Bronchial epithelial cell (primary cell): ENCODE results near the gene STYXL2. TPM values are rescaled to one million over a fixed set of nuclear protein-coding genes. Genes with fewer than 3 reads are reported as not detected.

Experiments
- DNase-seq: peaks from one replicate; pipeline ENCODE4 v3.0.0-alpha.2; 2010; ENCODE audit warnings: low read depth
- FAIRE-seq: peaks from 2 replicates; lab custom pipeline; 2011; peaks lifted over from hg19 to GRCh38; lab: Jason Lieb, UNC
- H3K27me3 ChIP-seq: 2 replicates; pipeline ENCODE4 v1.5.1; 2011; ENCODE audit warnings: low read length; ENCODE audit not compliant: control insufficient read depth, insufficient read depth
- H3K36me3 ChIP-seq: 2 replicates; pipeline ENCODE4 v1.5.1; 2011; ENCODE audit warnings: low read length; ENCODE audit not compliant: control insufficient read depth, insufficient read depth
- H3K4me3 ChIP-seq: 2 replicates; pipeline ENCODE4 v1.5.1; 2011; ENCODE audit warnings: mild to moderate bottlenecking, low read depth, low read length, control low read depth
- total RNA-seq: library from RNA; depleted of rRNA; stranded (reverse); fragments of >200 nt; gene quantifications from 2 replicates; pipeline ENCODE4 v1.2.1, GENCODE V29; 2014
- TF ChIP-seq, protein P1 (sequence below): IDR thresholded peaks from 2 replicates; pipeline ENCODE4 v1.5.1; 2011; ENCODE audit warnings: mild to moderate bottlenecking, moderate library complexity, low read length, control low read depth, inconsistent platforms; ENCODE audit not compliant: insufficient read depth, severe bottlenecking

Gene STYXL2
- total RNA-seq, 1 donor from 2014 or later = not detected

GRCh38 chr1:167082511-167083027 lies 11.3 kb upstream of the STYXL2 start:
- DNase-seq (peak; percentile 21), FAIRE-seq (no peak)
- TF ChIP-seq, protein P1, sequence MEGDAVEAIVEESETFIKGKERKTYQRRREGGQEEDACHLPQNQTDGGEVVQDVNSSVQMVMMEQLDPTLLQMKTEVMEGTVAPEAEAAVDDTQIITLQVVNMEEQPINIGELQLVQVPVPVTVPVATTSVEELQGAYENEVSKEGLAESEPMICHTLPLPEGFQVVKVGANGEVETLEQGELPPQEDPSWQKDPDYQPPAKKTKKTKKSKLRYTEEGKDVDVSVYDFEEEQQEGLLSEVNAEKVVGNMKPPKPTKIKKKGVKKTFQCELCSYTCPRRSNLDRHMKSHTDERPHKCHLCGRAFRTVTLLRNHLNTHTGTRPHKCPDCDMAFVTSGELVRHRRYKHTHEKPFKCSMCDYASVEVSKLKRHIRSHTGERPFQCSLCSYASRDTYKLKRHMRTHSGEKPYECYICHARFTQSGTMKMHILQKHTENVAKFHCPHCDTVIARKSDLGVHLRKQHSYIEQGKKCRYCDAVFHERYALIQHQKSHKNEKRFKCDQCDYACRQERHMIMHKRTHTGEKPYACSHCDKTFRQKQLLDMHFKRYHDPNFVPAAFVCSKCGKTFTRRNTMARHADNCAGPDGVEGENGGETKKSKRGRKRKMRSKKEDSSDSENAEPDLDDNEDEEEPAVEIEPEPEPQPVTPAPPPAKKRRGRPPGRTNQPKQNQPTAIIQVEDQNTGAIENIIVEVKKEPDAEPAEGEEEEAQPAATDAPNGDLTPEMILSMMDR = no peak
- H3K4me3 ChIP-seq = no peak overlapping the region
- H3K36me3 ChIP-seq = no peaks in the 10 kb centered on the region
- H3K27me3 ChIP-seq = no peaks in the 10 kb centered on the region

DNA sequence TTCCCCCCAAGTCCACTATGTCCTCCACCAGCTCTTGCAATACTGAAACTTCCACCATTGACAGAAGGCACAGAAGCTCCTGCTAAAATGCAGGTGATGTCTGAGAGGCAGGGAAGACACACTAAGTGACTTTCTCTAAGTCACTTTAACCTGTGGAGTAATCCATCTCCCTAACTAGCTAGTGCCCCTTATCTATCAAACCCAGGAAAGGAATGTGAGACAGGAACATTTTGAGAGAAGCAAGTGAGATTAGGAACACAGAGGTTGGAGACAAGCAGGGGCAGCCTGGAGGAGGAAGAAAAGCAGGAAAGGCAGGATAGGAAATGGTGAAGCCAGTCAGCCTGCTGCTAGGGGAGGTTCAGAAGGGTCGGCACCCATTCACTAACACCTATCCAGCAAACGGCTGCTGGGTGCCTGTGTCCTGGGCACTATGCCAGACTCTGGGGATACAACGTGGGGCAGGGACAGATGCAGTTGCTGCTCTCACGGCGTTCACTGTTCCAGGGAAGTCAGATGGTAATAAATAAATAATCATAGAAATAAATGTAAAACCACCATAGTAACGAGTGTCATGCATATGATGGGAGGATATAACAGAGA lies 10.7 kb upstream of the STYXL2 start:
- no peaks in the 10 kb centered on the region for H3K27me3 ChIP-seq
- TF ChIP-seq, protein P1 = no peak
- FAIRE-seq = no peak
- no peak for DNase-seq
- no peaks in the 10 kb centered on the region for H3K36me3 ChIP-seq
- H3K4me3 ChIP-seq = no peak overlapping the region

DNA sequence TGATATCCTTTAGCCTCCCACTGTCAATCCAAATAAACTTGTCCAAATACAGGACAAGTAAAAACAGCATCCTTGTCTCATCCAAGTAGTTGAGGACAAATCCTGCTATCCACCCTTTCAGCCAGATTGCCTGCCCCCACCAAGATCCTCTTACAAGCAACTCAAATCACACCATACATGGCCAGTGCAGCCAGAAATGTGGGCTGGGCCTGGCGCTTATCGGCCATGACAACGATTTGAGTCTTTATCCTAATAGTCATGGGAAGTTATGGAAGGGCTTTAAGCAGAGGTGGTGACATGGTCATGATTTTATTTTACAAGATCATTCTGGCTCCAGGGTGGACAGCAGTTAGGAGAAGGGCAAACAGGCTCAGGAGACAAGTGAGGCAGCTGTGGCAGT lies 10.0 kb upstream of the STYXL2 start:
- no peak for FAIRE-seq
- Histone ChIP-seq H3K4me3 (no peak overlapping the region), H3K27me3 (no peaks in the 10 kb centered on the region), H3K36me3 (no peaks in the 10 kb centered on the region)
- DNase-seq = no peak
- TF ChIP-seq, protein P1 = no peak

DNA sequence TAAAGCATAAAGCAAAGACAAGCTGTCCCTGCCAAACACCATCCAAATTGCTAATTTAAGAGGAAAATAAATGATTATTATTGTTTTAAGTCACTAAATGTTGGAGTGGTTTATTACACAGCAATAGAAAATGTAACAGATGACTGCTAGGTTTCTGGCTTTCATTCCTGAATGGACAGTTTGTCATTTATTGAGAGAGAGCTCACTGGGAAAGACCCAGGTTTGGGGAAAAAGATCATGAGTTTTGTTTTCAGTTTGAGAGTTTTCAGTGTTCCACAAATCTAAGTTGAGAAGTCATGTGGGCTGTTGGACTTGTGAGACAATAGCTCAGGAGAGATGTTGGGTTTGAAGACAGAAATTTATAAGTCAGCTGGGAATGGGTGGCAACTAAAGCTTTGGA lies 9.1 kb upstream of the STYXL2 start:
- DNase-seq (no peak), FAIRE-seq (no peak)
- Histone ChIP-seq H3K27me3 (no peaks in the 10 kb centered on the region), H3K4me3 (no peak overlapping the region), H3K36me3 (no peaks in the 10 kb centered on the region)
- TF ChIP-seq, protein P1 = no peak

GRCh38 chr1:167086033-167086432 lies 7.8 kb upstream of the STYXL2 start:
- no peak for DNase-seq
- Histone ChIP-seq H3K27me3 (no peaks in the 10 kb centered on the region), H3K4me3 (no peak overlapping the region), H3K36me3 (no peaks in the 10 kb centered on the region)
- TF ChIP-seq, protein P1 = no peak
- FAIRE-seq = no peak

DNA sequence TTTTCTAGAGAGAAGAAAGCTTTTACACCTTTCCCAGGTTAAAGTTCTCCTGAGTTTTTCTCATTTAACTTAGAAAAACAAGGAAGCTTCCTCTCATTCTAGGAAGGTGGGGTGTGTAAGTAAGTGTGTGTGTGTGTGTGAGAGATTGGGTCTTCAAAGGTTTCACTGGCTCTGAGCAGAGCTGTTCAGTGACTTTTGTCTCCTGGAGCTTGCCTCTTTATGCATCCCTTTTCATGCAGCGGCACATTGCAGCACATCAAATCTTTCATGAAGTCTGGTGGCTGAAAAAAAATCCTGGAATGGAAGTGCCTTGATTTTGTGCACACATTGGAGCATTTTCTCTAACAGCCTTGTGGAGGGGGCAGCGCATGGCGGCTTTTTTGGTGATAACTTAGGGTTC lies 7.1 kb upstream of the STYXL2 start:
- TF ChIP-seq, protein P1 = no peak
- FAIRE-seq (no peak), DNase-seq (no peak)
- Histone ChIP-seq H3K4me3 (no peak overlapping the region), H3K36me3 (no peaks in the 10 kb centered on the region), H3K27me3 (no peaks in the 10 kb centered on the region)
